Neural progenitor cell (in vitro differentiated cells): ENCODE measurements around the gene ARFIP2. TPM values are rescaled to one million over a fixed set of nuclear protein-coding genes. Genes with fewer than 3 reads are reported as not detected.

Source experiments
- DNase-seq: peaks from one replicate; pipeline ENCODE4 v3.0.0-alpha.2; 2016; ENCODE audit warnings: low spot score
- H2AFZ ChIP-seq: fragments of 200-600 bp; sonication (generic); replicated peaks from 2 replicates; pipeline ENCODE4 v1.6.1; 2016; ENCODE audit warnings: antibody characterized with exemption
- H3F3A ChIP-seq: fragments of 200-600 bp; sonication (generic); 2 replicates; pipeline ENCODE4 v1.6.1; 2016; ENCODE audit warnings: antibody characterized with exemption, low read depth
- H3K27ac ChIP-seq: fragments of 200-600 bp; sonication (generic); 2 replicates; pipeline ENCODE4 v1.5.1; 2016; ENCODE audit warnings: mild to moderate bottlenecking
- H3K27me3 ChIP-seq: fragments of 200-600 bp; sonication (generic); 2 replicates; pipeline ENCODE4 v1.6.1; 2016; ENCODE audit warnings: mild to moderate bottlenecking, moderate library complexity
- H3K36me3 ChIP-seq: fragments of 200-600 bp; sonication (generic); 2 replicates; pipeline ENCODE4 v1.5.1; 2016
- H3K4me1 ChIP-seq: fragments of 200-600 bp; sonication (generic); 2 replicates; pipeline ENCODE4 v1.6.1; 2016; ENCODE audit warnings: mixed run types
- H3K4me2 ChIP-seq: fragments of 200-600 bp; sonication (generic); 2 replicates; pipeline ENCODE4 v1.6.1; 2016
- H3K4me3 ChIP-seq: fragments of 200-600 bp; sonication (generic); 2 replicates; pipeline ENCODE4 v1.5.1; 2016
- H3K79me2 ChIP-seq: fragments of 200-600 bp; sonication (generic); 2 replicates; pipeline ENCODE4 v1.6.1; 2016; ENCODE audit warnings: low read depth
- H3K9ac ChIP-seq: fragments of 200-600 bp; sonication (generic); 2 replicates; pipeline ENCODE4 v1.6.1; 2016
- H3K9me3 ChIP-seq: fragments of 200-600 bp; sonication (generic); 2 replicates; pipeline ENCODE4 v1.5.1; 2016; ENCODE audit warnings: low read depth
- H4K20me1 ChIP-seq: fragments of 200-600 bp; sonication (generic); 2 replicates; pipeline ENCODE4 v1.6.1; 2016; ENCODE audit warnings: low read depth
- H3K27ac Mint-ChIP-seq: 3 replicates; pipeline ENCODE4 v1.8.0; 2021; ENCODE audit warnings: mixed read lengths
- H3K27me3 Mint-ChIP-seq: 2 replicates; pipeline ENCODE4 v1.8.0; 2022; ENCODE audit warnings: low read depth, mild to moderate bottlenecking, inconsistent platforms, moderate library complexity, mixed read lengths; ENCODE audit not compliant: insufficient read depth
- H3K36me3 Mint-ChIP-seq: 3 replicates; pipeline ENCODE4 v1.8.0; 2021; ENCODE audit warnings: mixed read lengths
- H3K4me1 Mint-ChIP-seq: 3 replicates; pipeline ENCODE4 v1.8.0; 2021; ENCODE audit warnings: mixed read lengths
- H3K4me3 Mint-ChIP-seq: 3 replicates; pipeline ENCODE4 v1.8.0; 2021; ENCODE audit warnings: mild to moderate bottlenecking, moderate library complexity, mixed read lengths
- H3K9me3 Mint-ChIP-seq: 3 replicates; pipeline ENCODE4 v1.8.0; 2020; ENCODE audit warnings: mixed read lengths
- CTCF ChIP-seq: fragments of 200-600 bp; sonication (generic); IDR thresholded peaks from 2 replicates; pipeline ENCODE4 v1.5.1; 2017; ENCODE audit warnings: antibody characterized with exemption, mild to moderate bottlenecking
- EZH2 ChIP-seq: fragments of 200-600 bp; sonication (generic); IDR thresholded peaks from 2 replicates; pipeline ENCODE4 v1.6.1; 2017; ENCODE audit warnings: antibody characterized with exemption, mild to moderate bottlenecking, moderate library complexity
- EZH2phosphoT487 ChIP-seq: fragments of 200-600 bp; sonication (generic); IDR thresholded peaks from 2 replicates; pipeline ENCODE4 v1.6.1; 2017; ENCODE audit warnings: antibody characterized with exemption
- total RNA-seq: library from RNA; depleted of rRNA; stranded (reverse); fragments of >200 nt; gene quantifications from 2 replicates; pipeline ENCODE4 v1.2.3, GENCODE V29; 2015; ENCODE audit warnings: low replicate concordance

Gene ARFIP2
- total RNA-seq, 1 donor from 2014 or later, result 40.2 TPM

- Histone ChIP-seq H4K20me1 (peaks cover 5% of the 10 kb centered on the region), H2AFZ (no peak overlapping the region), H3K4me3 (no peak overlapping the region), H3K27ac (no peak overlapping the region), H3K4me2 (no peak overlapping the region), H3K9me3 (no peaks in the 10 kb centered on the region), H3F3A (peaks cover 3% of the 10 kb centered on the region), H3K27me3 (no peaks in the 10 kb centered on the region), H3K4me1 (no peaks in the 10 kb centered on the region), H3K9ac (no peak overlapping the region), H3K79me2 (no peaks in the 10 kb centered on the region), H3K36me3 (no peaks in the 10 kb centered on the region)
- TF ChIP-seq CTCF (no peak), EZH2phosphoT487 (no peak), EZH2 (no peak)
- no peak for DNase-seq
- H3K9me3 Mint-ChIP-seq, result no peaks in the 10 kb centered on the region
- H3K36me3 Mint-ChIP-seq, result peaks cover 5% of the 10 kb centered on the region
- no peak overlapping the region for H3K4me3 Mint-ChIP-seq
- peaks cover 8% of the 10 kb centered on the region for H3K4me1 Mint-ChIP-seq
- H3K27me3 Mint-ChIP-seq, result no peaks in the 10 kb centered on the region
- no peak overlapping the region for H3K27ac Mint-ChIP-seq
Observed at GRCh38 chr11:6502382-6502781, 21.3 kb upstream of the ARFIP2 start.

DNA sequence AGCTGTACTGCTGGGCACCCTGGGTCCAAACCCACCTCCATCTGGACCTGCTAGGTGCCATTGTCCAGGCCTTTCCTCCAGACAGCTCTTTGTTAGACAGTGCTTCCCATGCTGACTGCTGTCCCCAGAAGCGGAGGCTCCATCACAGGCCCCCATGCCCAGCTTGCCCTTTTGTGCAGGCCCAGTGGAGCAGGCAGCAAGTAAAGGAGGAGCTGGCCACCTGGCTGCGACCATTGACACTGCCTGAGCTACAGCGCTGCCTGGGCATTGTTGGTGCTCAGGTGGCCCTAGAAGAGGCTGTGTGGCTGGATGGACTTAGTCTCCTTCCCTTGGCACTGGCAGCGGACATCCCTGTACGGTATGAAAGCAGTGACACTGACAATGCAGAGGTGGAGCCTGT, 17.4 kb upstream of the ARFIP2 start:
- Histone ChIP-seq H3K4me1 (no peaks in the 10 kb centered on the region), H2AFZ (no peak overlapping the region), H3K27ac (no peak overlapping the region), H3K4me3 (no peak overlapping the region), H3K27me3 (no peaks in the 10 kb centered on the region), H3K36me3 (no peaks in the 10 kb centered on the region), H3F3A (no peaks in the 10 kb centered on the region), H3K4me2 (no peak overlapping the region), H4K20me1 (no peaks in the 10 kb centered on the region), H3K9ac (no peak overlapping the region), H3K79me2 (no peaks in the 10 kb centered on the region), H3K9me3 (no peaks in the 10 kb centered on the region)
- no peaks in the 10 kb centered on the region for H3K27me3 Mint-ChIP-seq
- peaks cover 10% of the 10 kb centered on the region for H3K36me3 Mint-ChIP-seq
- H3K4me1 Mint-ChIP-seq, result peaks cover 8% of the 10 kb centered on the region
- no peaks in the 10 kb centered on the region for H3K9me3 Mint-ChIP-seq
- TF ChIP-seq CTCF (no peak), EZH2phosphoT487 (no peak), EZH2 (no peak)
- no peak overlapping the region for H3K27ac Mint-ChIP-seq
- no peak overlapping the region for H3K4me3 Mint-ChIP-seq
- no peak for DNase-seq

DNA sequence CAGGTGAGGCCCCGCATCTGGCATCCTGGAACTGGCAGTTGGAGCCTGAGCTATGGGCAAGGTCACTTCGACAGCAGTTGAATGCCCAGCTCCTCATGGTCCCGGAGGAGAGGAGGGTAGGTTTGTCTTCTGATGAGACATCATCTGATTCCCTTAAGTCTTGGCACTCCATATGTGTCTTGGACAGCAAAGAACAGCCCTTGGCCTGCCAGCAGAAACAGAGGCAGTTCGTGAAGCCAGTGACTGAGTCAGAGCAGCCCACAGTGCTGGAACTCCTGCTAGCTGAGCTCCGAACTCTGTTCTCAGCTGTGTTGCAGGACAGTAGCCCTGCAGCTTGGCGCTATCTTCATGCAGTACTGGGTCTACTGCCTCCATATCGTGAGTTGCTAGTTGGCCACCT, 17.0 kb upstream of the ARFIP2 start:
- Histone ChIP-seq H3K79me2 (no peaks in the 10 kb centered on the region), H4K20me1 (no peaks in the 10 kb centered on the region), H2AFZ (no peak overlapping the region), H3K4me3 (no peak overlapping the region), H3K27ac (no peak overlapping the region), H3K36me3 (no peaks in the 10 kb centered on the region), H3K27me3 (no peaks in the 10 kb centered on the region), H3K9me3 (no peaks in the 10 kb centered on the region), H3F3A (no peaks in the 10 kb centered on the region), H3K4me2 (no peak overlapping the region), H3K4me1 (no peaks in the 10 kb centered on the region), H3K9ac (no peak overlapping the region)
- H3K4me3 Mint-ChIP-seq, result no peak overlapping the region
- no peaks in the 10 kb centered on the region for H3K27me3 Mint-ChIP-seq
- H3K27ac Mint-ChIP-seq, result no peak overlapping the region
- no peaks in the 10 kb centered on the region for H3K9me3 Mint-ChIP-seq
- no peak for DNase-seq
- TF ChIP-seq EZH2 (no peak), CTCF (no peak), EZH2phosphoT487 (no peak)
- peaks cover 8% of the 10 kb centered on the region for H3K4me1 Mint-ChIP-seq
- peaks cover 10% of the 10 kb centered on the region for H3K36me3 Mint-ChIP-seq
